Neural progenitor cell (in vitro differentiated cells): ENCODE results near the gene GATA2. TPM values are rescaled to one million over a fixed set of nuclear protein-coding genes. Genes with fewer than 3 reads are reported as not detected.

Experiments used
- DNase-seq: peaks from one replicate; pipeline ENCODE4 v3.0.0-alpha.2; 2016; ENCODE audit warnings: low spot score
- H2AFZ ChIP-seq: fragments of 200-600 bp; sonication (generic); replicated peaks from 2 replicates; pipeline ENCODE4 v1.6.1; 2016; ENCODE audit warnings: antibody characterized with exemption
- H3F3A ChIP-seq: fragments of 200-600 bp; sonication (generic); 2 replicates; pipeline ENCODE4 v1.6.1; 2016; ENCODE audit warnings: antibody characterized with exemption, low read depth
- H3K27ac ChIP-seq: fragments of 200-600 bp; sonication (generic); 2 replicates; pipeline ENCODE4 v1.5.1; 2016; ENCODE audit warnings: mild to moderate bottlenecking
- H3K27me3 ChIP-seq: fragments of 200-600 bp; sonication (generic); 2 replicates; pipeline ENCODE4 v1.6.1; 2016; ENCODE audit warnings: mild to moderate bottlenecking, moderate library complexity
- H3K36me3 ChIP-seq: fragments of 200-600 bp; sonication (generic); 2 replicates; pipeline ENCODE4 v1.5.1; 2016
- H3K4me1 ChIP-seq: fragments of 200-600 bp; sonication (generic); 2 replicates; pipeline ENCODE4 v1.6.1; 2016; ENCODE audit warnings: mixed run types
- H3K4me2 ChIP-seq: fragments of 200-600 bp; sonication (generic); 2 replicates; pipeline ENCODE4 v1.6.1; 2016
- H3K4me3 ChIP-seq: fragments of 200-600 bp; sonication (generic); 2 replicates; pipeline ENCODE4 v1.5.1; 2016
- H3K79me2 ChIP-seq: fragments of 200-600 bp; sonication (generic); 2 replicates; pipeline ENCODE4 v1.6.1; 2016; ENCODE audit warnings: low read depth
- H3K9ac ChIP-seq: fragments of 200-600 bp; sonication (generic); 2 replicates; pipeline ENCODE4 v1.6.1; 2016
- H3K9me3 ChIP-seq: fragments of 200-600 bp; sonication (generic); 2 replicates; pipeline ENCODE4 v1.5.1; 2016; ENCODE audit warnings: low read depth
- H4K20me1 ChIP-seq: fragments of 200-600 bp; sonication (generic); 2 replicates; pipeline ENCODE4 v1.6.1; 2016; ENCODE audit warnings: low read depth
- H3K27ac Mint-ChIP-seq: 3 replicates; pipeline ENCODE4 v1.8.0; 2021; ENCODE audit warnings: mixed read lengths
- H3K27me3 Mint-ChIP-seq: 2 replicates; pipeline ENCODE4 v1.8.0; 2022; ENCODE audit warnings: low read depth, mild to moderate bottlenecking, inconsistent platforms, moderate library complexity, mixed read lengths; ENCODE audit not compliant: insufficient read depth
- H3K36me3 Mint-ChIP-seq: 3 replicates; pipeline ENCODE4 v1.8.0; 2021; ENCODE audit warnings: mixed read lengths
- H3K4me1 Mint-ChIP-seq: 3 replicates; pipeline ENCODE4 v1.8.0; 2021; ENCODE audit warnings: mixed read lengths
- H3K4me3 Mint-ChIP-seq: 3 replicates; pipeline ENCODE4 v1.8.0; 2021; ENCODE audit warnings: mild to moderate bottlenecking, moderate library complexity, mixed read lengths
- H3K9me3 Mint-ChIP-seq: 3 replicates; pipeline ENCODE4 v1.8.0; 2020; ENCODE audit warnings: mixed read lengths
- CTCF ChIP-seq: fragments of 200-600 bp; sonication (generic); IDR thresholded peaks from 2 replicates; pipeline ENCODE4 v1.5.1; 2017; ENCODE audit warnings: antibody characterized with exemption, mild to moderate bottlenecking
- EZH2 ChIP-seq: fragments of 200-600 bp; sonication (generic); IDR thresholded peaks from 2 replicates; pipeline ENCODE4 v1.6.1; 2017; ENCODE audit warnings: antibody characterized with exemption, mild to moderate bottlenecking, moderate library complexity
- EZH2phosphoT487 ChIP-seq: fragments of 200-600 bp; sonication (generic); IDR thresholded peaks from 2 replicates; pipeline ENCODE4 v1.6.1; 2017; ENCODE audit warnings: antibody characterized with exemption
- total RNA-seq: library from RNA; depleted of rRNA; stranded (reverse); fragments of >200 nt; gene quantifications from 2 replicates; pipeline ENCODE4 v1.2.3, GENCODE V29; 2015; ENCODE audit warnings: low replicate concordance

The GATA2 gene
- total RNA-seq, 1 donor from 2014 or later: not detected

- Histone ChIP-seq H3K27ac (no peak overlapping the region), H2AFZ (no peak overlapping the region), H3K79me2 (no peaks in the 10 kb centered on the region), H3K9ac (no peak overlapping the region), H3K9me3 (no peaks in the 10 kb centered on the region), H3K4me2 (no peak overlapping the region), H3K4me3 (no peak overlapping the region), H3F3A (peaks cover 27% of the 10 kb centered on the region), H3K36me3 (no peaks in the 10 kb centered on the region), H3K4me1 (peaks cover 41% of the 10 kb centered on the region), H4K20me1 (peaks cover 93% of the 10 kb centered on the region), H3K27me3 (peaks cover 100% of the 10 kb centered on the region)
- peaks cover 2% of the 10 kb centered on the region for H3K9me3 Mint-ChIP-seq
- H3K27me3 Mint-ChIP-seq: peaks cover 76% of the 10 kb centered on the region
- H3K4me3 Mint-ChIP-seq: no peak overlapping the region
- peak; percentile 57 for DNase-seq
- H3K36me3 Mint-ChIP-seq: no peaks in the 10 kb centered on the region
- TF ChIP-seq EZH2 (no peak), EZH2phosphoT487 (no peak), CTCF (no peak)
- peaks cover 22% of the 10 kb centered on the region for H3K4me1 Mint-ChIP-seq
- no peak overlapping the region for H3K27ac Mint-ChIP-seq
These were observed 1.4 kb downstream of the GATA2 start for GRCh38 chr3:128491691-128491940.

GRCh38 chr3:128490915-128491690 is 1.9 kb downstream of the GATA2 start:
- H3K27ac Mint-ChIP-seq: no peak overlapping the region
- no peak overlapping the region for H3K4me3 Mint-ChIP-seq
- no peak overlapping the region for H3K4me3 ChIP-seq
- peaks cover 23% of the 10 kb centered on the region for H3F3A ChIP-seq
- peaks cover 2% of the 10 kb centered on the region for H3K9me3 Mint-ChIP-seq
- peaks cover 44% of the 10 kb centered on the region for H3K4me1 ChIP-seq
- no peaks in the 10 kb centered on the region for H3K36me3 Mint-ChIP-seq
- no peaks in the 10 kb centered on the region for H3K36me3 ChIP-seq
- no peak overlapping the region for H3K9ac ChIP-seq
- H2AFZ ChIP-seq: no peak overlapping the region
- peak overlapping the region; percentile 78 for H3K4me2 ChIP-seq
- no peaks in the 10 kb centered on the region for H3K79me2 ChIP-seq
- peak; percentile 32 for DNase-seq
- H3K27me3 ChIP-seq: peaks cover 100% of the 10 kb centered on the region
- peaks cover 95% of the 10 kb centered on the region for H4K20me1 ChIP-seq
- peaks cover 25% of the 10 kb centered on the region for H3K4me1 Mint-ChIP-seq
- no peak overlapping the region for H3K27ac ChIP-seq
- no peak for TF ChIP-seq EZH2phosphoT487
- no peak for TF ChIP-seq CTCF
- TF ChIP-seq EZH2: no peak
- no peaks in the 10 kb centered on the region for H3K9me3 ChIP-seq
- peaks cover 77% of the 10 kb centered on the region for H3K27me3 Mint-ChIP-seq

GRCh38 chr3:128490650-128490914 is 2.4 kb downstream of the GATA2 start:
- H3K4me3 ChIP-seq: no peak overlapping the region
- peaks cover 23% of the 10 kb centered on the region for H3K4me1 Mint-ChIP-seq
- H3K27ac ChIP-seq: no peak overlapping the region
- peaks cover 2% of the 10 kb centered on the region for H3K9me3 Mint-ChIP-seq
- H3K27ac Mint-ChIP-seq: no peak overlapping the region
- H3K4me2 ChIP-seq: peak overlapping the region; percentile 78
- TF ChIP-seq EZH2phosphoT487 (no peak), EZH2 (no peak), CTCF (no peak)
- no peak for DNase-seq
- H3K4me3 Mint-ChIP-seq: no peak overlapping the region
- no peaks in the 10 kb centered on the region for H3K79me2 ChIP-seq
- no peaks in the 10 kb centered on the region for H3K36me3 Mint-ChIP-seq
- H3K9ac ChIP-seq: no peak overlapping the region
- no peak overlapping the region for H2AFZ ChIP-seq
- no peaks in the 10 kb centered on the region for H3K9me3 ChIP-seq
- H3K27me3 Mint-ChIP-seq: peaks cover 77% of the 10 kb centered on the region
- peaks cover 44% of the 10 kb centered on the region for H3K4me1 ChIP-seq
- peaks cover 100% of the 10 kb centered on the region for H3K27me3 ChIP-seq
- peaks cover 19% of the 10 kb centered on the region for H3F3A ChIP-seq
- no peaks in the 10 kb centered on the region for H3K36me3 ChIP-seq
- peaks cover 95% of the 10 kb centered on the region for H4K20me1 ChIP-seq
